Keratinocyte (primary cell): ENCODE results near the gene LCOR.

Experiments used
- EZH2 ChIP-seq: IDR thresholded peaks from one replicate; pipeline ENCODE4 v1.6.1; 2012; ENCODE audit warnings: inconsistent platforms, mild to moderate bottlenecking, low read length, moderate library complexity
- TF ChIP-seq, protein P1 (sequence below), 3 experiments: IDR thresholded peaks in 1 of 3; conservative IDR thresholded peaks in 1 of 3; optimal IDR thresholded peaks in 1 of 3; 2 replicates in 2 of 3; 3 replicates in 1 of 3; pipeline versions ENCODE3 to v1.5.1; 2011; ENCODE audit warnings: low read length in 3 of 3, mild to moderate bottlenecking in 3 of 3, moderate library complexity in 2 of 3, control low read depth in 1 of 3, inconsistent platforms in 1 of 3; ENCODE audit not compliant: insufficient read depth in 2 of 3; ENCODE audit errors: extremely low read depth in 1 of 3

DNA sequence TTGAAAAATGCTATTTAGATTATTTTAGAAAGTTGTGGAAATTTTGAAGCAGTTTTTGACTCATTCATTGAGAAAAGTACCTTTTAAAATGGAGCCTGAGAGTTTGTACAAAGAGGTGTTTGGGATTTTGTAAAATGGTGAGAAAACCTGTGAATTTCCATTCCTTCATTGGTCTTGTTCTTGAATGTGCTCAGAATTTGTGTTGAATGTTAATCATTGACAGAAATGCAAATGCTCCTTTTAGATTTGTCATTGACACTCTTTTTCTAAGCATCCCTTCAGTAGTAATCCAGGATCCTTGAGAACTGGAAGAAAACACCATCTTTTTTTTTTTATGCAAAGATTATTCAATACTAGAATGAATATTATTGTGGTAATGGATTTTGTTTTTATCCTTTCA lies 74.8 kb downstream of the LCOR start:
- TF ChIP-seq, protein P1, sequence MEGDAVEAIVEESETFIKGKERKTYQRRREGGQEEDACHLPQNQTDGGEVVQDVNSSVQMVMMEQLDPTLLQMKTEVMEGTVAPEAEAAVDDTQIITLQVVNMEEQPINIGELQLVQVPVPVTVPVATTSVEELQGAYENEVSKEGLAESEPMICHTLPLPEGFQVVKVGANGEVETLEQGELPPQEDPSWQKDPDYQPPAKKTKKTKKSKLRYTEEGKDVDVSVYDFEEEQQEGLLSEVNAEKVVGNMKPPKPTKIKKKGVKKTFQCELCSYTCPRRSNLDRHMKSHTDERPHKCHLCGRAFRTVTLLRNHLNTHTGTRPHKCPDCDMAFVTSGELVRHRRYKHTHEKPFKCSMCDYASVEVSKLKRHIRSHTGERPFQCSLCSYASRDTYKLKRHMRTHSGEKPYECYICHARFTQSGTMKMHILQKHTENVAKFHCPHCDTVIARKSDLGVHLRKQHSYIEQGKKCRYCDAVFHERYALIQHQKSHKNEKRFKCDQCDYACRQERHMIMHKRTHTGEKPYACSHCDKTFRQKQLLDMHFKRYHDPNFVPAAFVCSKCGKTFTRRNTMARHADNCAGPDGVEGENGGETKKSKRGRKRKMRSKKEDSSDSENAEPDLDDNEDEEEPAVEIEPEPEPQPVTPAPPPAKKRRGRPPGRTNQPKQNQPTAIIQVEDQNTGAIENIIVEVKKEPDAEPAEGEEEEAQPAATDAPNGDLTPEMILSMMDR (optimal IDR thresholded peaks at IDR 0.05 in 1 of 3, IDR thresholded peaks at IDR 0.05 in 1 of 3, conservative IDR thresholded peaks at IDR 0.05 in 1 of 3; ENCODE audit: extremely low read depth in 1 of 3, insufficient read depth in 2 of 3, low read length in 3 of 3): no peak
- TF ChIP-seq EZH2: no peak
